HG03280 (cell line): Measurements from ENCODE around the gene BLM.

ENCODE experiments used
- ATAC-seq: cut with Tn5 transposase; IDR thresholded peaks from one replicate; pipeline ENCODE4 v1.9.1; 2021; ENCODE audit warnings: mild to moderate bottlenecking, moderate library complexity; ENCODE audit not compliant: unreplicated experiment

BLM gene

DNA sequence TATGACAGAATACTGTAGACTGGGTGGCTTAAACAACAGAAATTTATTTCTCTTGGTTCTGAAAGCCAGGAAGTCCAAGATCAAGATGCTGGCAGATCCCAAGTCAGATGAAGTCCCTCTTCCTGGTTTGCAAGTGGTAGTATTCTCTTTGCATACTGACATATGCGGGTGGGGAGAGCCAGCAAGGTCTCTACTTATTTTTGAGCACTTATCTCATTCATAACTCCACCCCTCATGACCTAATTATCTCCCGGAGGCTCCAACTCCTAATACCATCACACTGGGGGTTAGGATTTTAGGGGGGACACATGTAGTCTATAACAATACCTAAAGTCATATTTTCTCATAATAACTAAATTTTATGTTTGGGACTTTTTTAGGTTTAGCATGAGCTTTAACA is 65.3 kb downstream of the BLM start:
- no peak for ATAC-seq

DNA sequence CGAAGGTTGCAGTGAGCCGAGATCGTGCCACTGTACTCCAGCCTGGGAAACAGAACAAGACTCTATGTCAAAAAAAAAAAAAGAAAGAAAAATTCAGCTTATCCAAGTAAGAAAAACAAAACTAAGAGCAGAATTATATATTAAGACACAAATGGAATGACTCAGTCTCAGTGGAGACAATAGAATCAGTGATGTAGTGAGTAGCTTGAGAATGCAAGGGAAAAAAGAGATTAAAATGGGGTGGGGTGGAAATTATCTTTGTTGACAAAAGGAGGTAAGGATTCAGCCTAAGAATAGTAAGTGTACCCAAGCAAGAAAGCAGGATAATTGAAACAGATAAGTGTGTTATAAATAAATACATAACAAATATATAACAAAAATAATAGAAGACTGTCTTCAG is 70.7 kb downstream of the BLM start:
- no peak for ATAC-seq

DNA sequence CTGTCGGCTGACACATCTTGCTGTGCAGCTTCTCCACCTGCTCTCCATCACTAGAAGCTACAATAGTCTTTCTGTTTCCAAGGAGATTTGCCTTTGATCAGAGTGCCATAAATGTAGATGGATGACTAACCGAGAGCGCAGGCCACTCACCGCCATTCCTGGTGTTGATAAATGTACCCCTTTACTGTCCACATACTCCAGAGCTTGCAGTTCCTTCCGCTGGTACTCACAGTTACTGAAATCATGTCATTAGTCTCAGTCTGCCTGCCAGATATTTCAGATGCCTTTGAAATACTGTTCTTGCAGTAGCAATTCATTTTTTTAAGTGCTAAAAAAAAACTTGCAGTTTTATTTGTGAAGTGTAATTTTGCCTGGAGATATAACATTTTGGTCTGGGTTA is 72.3 kb downstream of the BLM start:
- no peak for ATAC-seq

DNA sequence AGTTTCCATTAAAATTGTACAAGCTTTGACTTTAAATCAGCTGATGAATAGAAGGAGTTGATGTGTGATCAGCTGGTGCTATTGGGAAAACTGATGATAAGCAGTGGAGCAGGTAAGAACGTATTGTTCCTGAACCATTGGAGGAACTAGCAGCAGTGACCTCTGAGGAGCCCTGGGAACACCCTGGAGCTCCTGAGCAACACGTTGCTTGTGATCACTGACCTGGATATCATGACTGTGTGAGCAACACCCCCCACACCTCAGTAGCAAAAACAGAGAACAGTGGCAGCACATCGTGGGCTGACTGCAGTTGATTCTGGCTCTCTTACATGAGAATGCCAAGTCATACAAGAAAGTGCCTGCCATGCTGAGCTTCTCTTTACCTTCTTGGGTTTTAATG is 72.9 kb downstream of the BLM start:
- ATAC-seq = no peak

DNA sequence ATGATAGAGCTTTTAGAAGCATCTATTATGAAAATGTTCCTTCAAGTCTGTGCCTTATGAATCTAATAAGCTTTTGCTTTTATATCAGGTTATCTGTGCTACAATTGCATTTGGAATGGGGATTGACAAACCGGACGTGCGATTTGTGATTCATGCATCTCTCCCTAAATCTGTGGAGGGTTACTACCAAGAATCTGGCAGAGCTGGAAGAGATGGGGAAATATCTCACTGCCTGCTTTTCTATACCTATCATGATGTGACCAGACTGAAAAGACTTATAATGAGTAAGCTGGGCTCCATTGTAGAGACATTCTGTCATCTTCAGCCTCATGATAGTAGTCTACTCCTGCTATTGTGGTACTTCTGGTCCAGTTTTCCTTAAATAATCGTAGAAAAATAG is 73.4 kb downstream of the BLM start:
- ATAC-seq = no peak

DNA sequence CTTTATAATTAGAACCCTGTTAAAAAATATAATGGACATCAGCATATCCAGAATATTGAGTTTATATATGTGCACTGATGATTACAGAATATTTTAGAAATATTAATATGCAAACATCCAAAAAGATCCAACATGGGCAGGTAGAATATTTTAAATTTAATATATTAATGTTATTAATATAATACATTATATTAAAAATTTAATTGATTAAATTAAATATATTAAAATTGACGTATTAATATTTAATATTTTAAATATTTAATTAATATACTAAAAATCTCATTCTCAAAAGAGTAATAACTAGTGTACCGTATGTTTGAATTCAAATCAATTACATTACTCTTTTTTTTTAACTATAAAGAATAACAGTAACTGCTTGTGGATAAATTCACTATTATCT is 77.4 kb downstream of the BLM start:
- ATAC-seq = no peak

DNA sequence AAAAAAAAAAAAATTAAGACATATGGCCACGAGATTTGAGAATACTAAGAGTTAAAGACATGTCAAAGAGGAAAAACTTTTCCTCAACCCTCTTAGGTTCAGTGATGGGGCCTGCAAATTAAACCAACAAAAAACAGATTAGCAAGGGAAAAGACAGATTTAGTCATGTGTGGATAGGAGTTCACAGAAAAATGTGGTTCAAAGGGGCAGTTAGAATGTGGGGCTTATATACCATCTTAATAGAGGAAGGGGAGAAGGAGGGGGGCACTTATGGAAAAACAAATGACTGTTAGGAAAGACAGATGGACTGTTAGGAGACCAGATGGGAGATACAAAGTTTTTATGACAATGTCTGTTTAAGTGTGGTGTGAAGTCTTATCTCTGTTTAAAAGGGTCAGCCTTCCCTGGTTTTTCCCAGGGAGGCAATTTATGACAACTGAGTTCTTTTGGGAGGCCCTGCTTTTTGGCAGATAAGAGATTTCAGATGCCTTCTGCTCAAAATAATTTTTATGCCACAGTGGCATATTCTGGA is 82.6 kb downstream of the BLM start:
- ATAC-seq = no peak

DNA sequence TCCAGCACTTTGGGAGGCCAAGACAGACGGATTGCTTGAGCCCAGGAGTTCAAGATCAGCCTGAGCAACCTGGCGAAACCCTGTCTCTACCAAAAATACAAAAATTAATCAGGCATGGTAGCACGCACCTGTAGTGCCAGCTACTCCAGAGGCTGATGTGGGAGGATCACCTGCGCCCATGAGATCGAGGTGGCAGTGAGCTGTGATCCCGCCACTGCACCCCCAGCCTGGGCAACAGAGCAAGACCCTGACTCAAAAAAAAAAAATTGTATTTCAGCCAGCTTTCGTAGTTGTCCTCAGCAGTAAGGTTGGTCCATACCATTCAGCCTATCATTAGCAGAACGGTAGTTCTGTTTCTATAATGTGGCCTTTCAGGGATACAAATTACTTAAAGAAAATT is 84.7 kb downstream of the BLM start:
- ATAC-seq = no peak

DNA sequence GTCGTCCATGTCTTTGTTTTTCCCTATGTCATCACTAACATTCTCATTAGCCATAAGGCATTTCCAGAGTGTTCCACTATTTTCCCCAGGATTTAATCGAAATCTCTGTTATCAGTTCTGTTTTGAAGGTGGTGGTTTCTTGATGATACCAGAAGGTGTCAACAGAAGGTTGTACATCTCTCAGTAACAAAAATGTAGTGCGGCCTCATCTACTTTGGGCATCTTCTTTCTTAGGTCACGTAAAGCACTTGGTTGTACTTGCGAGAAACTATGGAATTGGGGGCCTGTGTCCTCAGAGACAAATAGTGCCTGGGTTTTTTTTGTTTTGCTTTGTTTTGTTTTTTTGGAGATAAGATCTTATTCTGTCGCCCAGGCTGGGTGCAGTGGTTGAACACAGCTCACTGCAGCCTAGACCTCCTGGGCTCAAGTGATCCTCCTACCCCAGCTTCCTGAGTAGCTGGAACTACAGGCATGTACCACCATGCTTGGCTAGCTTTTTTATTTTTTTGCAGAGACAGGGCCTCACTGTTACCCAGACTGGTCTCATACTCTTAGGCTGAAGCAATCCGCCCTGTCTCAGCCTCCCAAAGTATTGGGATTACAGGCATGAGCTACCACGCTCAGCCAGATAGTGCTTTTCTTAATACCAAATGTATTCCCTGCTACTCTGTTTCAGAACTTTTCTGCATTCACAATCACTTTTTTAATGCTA is 90.1 kb downstream of the BLM start:
- no peak for ATAC-seq

DNA sequence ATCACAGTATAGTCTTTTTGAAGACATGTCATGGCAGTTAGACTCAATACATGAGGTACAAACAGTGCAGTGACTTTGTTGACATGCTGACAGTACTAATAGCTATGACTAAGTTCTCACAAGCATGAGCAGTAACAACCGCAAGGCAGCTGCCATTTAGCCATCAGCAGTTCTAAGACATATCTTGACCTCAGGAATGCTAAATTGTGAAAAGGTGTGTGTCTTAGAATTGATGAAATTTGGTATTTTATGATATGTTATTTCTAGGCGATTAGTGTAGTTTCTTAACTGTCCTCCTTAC is 90.6 kb downstream of the BLM start:
- ATAC-seq = no peak

DNA sequence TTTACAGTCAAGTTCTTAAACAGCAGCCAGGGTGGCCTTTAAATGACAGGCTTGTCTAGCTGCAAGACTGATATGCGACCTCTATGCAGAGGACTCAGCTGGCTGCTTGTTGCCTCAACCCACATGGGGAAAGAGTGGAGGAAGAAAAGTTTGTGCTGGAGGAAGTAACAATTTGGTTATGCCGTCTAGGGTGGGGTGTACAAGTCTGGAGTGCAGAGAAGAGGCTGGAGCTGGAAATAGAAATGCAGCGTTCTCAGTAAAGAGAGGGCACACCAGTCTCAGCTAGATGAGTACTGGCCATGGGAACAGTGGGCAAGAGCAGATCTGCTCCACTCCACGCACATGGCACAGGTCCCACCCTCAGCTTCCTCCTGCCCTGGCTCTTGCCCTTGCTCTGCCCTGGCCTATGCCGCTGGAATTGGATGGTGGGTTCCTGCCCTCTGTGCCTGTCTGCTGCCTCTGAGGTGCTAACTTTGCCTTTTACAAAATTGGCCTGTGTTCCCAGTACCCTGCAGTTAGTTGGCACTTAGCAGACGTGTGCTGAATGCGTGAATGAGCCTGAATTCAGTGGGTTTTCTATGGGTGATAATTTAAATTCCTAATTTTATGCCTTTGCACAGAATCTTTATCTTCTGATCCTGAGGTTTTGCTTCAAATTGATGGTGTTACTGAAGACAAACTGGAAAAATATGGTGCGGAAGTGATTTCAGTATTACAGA is 91.5 kb downstream of the BLM start:
- no peak for ATAC-seq

DNA sequence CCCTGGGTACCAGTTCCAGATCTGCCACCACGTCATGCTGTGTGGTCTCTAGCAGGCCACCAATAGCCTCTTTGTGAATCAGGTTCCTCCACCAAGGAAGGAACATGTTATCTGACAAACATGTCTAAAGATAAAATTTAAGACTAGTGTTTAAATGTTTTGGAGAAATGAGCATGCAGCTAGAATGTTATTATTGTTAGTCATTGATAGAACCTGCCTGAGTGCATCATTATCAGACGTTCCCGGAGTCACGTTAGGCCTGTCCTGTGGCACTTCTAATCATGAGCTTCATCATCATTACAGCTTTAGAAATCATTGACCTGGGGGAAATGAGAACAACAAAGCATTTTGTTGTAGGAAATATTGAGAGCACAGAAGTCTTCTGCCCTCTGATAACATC is 92.4 kb downstream of the BLM start:
- no peak for ATAC-seq

DNA sequence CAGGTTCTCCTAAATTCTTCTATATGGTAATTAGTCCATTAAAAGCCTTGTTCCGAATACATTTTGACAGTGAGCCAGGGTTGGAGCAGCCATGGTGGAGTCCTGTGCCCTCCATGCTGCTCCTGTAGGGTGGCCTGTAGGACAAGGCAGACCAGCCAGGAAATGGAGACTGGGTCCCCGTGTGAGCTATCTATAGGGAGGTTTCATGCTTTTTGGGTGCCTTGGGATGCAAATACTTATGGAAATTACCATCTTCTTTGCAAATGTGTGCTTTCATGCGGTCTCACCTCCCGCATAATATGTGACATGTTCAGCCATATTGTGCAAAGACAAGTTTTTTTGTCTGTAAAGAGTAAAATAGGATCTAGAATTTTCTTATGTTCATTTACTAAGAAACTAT is 93.2 kb downstream of the BLM start:
- ATAC-seq = no peak

DNA sequence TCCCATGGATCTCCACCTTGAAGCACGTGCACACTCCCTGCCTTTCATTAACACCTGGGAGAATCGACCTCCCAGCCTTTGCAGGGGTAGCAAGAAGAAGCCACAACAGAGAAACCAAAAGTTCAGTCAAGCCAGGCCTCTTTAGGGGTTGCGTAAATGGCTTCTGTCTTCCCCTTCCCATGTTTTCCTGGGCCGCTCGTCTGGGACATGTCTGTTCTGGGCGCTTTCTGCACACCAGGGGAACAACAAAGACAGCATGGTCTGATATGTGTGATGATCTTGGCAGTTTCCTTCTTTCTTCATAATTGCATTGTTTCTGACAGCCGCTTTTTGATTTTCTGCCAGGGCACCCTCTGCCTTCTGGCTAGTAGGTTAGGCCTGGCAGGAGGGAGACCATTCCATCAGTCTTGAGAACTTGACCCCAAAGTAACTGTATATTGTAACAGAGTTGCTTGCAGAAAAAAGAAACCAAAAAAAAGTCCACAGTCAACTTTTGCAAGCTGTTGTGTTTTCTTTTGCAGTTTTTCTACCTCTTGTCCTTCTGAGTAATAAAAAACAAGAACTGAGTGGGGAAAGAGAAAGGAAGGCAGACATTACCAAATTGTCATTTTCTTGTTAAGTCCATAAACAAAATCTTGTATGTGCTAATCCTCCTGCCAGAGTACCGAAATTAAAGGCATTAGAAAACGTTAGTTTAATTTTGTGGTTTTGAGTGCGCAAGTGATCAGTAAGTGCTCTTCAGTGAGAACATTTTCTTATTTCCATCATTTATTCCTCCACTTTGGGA is 95.2 kb downstream of the BLM start:
- no peak for ATAC-seq

DNA sequence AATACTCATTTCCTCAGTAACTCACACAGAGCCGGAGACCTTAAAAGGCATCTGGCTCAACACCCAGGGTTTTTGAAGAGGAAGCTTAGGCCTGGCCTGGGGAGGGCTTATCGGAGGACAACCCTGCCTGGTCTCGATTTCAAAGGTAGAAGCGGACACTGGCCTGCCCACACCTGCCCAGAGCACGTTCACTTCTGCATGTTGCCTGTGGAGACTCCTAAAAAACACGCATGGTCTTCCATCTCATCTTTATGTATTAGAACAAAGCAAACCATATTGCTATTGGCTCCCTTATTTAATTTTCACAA is 95.8 kb downstream of the BLM start:
- no peak for ATAC-seq

DNA sequence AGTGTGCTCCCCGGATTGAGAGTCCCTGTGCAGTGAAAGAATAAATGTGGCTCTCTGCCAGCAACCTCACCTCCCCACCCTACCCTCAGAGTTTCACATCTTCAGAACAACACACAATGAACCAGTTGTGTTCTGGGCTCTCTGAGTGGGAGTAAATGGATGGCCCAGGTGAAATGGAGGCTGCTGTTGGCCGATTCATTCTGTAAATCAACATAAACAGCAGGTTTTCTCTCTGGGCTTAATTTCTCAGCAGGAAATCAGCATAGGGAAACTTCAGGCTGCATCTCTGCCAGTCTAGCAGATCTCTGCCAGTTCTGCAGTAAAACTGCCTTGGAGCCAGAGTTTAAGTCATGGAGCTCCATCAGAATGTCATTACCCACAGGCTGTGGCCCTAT is 96.6 kb downstream of the BLM start:
- ATAC-seq = no peak

DNA sequence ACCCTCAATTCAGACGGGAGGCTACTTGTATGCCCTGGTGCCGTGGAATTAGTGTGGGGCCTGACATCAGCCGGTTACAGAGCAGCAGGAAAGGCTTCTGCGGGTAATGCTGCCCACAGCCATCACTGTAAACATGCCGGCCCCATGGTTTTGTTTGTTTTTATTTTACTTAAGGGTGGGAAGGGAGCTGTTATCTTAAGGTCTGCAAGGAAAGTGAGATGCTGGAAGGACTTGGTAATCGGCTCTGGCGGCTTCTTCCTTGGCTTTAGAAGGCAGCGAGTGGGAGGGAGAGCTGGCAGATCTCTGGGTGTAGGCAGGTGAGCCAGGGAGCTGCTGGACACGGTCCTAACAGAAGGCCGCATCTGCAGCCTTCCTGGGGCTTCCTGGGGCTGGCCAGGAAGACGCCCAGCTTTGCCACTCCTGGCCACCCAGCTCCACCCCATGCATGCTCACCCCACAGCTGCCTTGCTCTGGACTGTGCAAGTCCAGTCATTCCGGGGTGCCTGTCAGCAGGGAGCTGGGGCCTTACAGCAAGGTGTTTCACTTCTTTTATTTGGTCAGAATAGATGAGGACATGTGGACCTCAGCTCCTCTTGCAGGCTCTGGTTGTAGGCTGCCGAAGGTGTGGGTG is 97.2 kb downstream of the BLM start:
- no peak for ATAC-seq

DNA sequence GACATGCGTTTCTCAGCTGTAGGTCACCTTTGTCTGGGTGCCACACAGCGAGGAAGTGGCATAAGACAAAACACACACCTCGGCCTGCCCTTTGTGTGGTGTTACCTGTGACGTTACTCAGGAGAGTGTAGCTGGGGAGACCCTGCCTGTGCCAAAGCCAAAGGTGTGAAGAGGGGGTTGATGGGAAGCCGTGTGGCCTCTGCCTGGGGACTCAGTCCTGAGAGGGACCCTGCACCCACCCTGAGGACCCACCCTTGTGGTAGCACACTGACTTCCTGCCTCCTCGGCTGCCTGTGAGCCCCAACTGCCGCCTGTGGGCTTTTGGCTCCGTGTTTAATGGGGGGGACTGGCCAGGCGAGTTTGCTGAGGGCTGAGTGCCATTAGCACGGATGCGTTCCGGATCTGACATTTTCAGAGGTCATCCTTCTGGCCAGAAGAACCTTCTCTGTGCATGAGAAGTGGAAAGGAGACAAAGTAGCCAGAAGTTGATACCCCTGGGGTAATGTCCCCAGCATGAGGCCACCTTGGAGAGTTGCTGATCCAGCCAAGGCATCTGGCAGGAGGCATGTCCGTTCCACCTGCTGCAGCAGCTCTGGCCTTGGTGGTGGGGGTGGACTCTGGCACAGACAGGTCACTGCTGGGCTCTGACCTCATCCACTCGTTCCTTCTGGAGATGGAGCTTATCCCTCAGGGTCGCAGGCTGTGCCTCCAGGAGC is 99.4 kb downstream of the BLM start:
- ATAC-seq = no peak

DNA sequence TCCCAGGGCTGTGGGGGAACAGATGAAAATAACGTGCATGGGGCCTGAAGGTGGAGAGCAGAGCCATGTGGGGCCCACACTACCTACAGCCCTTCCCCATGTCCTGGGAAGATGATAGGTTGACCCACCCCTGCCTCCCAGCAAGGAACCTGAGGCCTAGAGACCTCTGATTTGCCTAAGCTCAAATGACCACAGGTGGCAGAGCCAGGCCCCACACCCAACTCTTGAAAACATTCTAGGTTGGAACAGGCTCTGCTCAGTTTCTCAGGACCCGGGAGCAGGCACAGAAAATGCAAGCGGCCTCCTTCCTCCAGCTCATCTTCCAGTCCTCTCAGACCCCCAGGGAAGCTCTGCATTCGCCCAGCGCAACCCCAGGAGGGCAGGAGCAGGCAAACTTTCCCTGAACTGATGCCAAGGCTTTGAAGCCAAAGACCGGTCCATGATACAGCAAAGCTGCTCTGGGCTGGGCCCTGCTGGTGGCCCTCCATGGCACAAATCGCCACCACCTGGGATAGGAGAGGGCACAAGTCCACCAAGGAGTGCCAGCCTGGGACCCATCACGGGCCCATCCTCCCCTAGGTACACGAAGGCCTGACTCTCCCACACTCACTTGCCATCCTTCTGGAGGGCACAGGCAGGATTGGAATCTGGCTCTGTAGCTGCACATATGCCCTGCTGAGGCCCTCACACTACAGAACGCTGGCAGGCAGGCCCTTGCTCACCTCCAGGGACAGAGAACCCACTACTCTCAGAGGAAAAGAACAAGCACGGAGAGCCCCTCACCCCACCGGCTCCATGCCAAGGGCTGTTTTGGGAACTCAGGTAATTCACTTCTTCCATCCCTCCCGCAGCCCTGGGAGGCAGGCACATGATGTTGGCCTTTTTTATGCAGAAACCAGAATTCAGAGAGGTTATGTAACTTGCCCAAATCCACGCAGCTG is 100.2 kb downstream of the BLM start:
- ATAC-seq = no peak
